Renal cortex interstitium (tissue), 11 donors: ENCODE measurements around the gene CLDN9. TPM values are rescaled to one million over a fixed set of nuclear protein-coding genes. Genes with fewer than 3 reads are reported as not detected.
"Not testable (repeated sequence)": the region's sequence is repeated elsewhere in the genome, so short reads cannot be mapped to it uniquely, and the experiment has no call there.

Source experiments
- DNase-seq, 11 donors: peaks; one replicate each; pipeline ENCODE4 v3.0.0-alpha.2; 2013; ENCODE audit warnings: low read depth in 9 of 11, low spot score in 4 of 11; ENCODE audit errors: extremely low read depth in 1 of 11
- polyA plus RNA-seq, 3 donors: library from polyadenylated mRNA; unstranded; fragments of 120-200 nt; gene quantifications; one replicate each; pipeline ENCODE4 v1.2.1, GENCODE V29; 2013; ENCODE audit not compliant: insufficient read length in 3 of 3

The CLDN9 gene
- polyA plus RNA-seq, 3 donors = 1.7 to 3.2 (median 2.5) TPM

- DNase-seq = no peak
These were observed 26.2 kb downstream of the CLDN9 start for GRCh38 chr16:3038896-3039295.

- no peak for DNase-seq
These were observed 29.7 kb downstream of the CLDN9 start for GRCh38 chr16:3042376-3042775.

DNA sequence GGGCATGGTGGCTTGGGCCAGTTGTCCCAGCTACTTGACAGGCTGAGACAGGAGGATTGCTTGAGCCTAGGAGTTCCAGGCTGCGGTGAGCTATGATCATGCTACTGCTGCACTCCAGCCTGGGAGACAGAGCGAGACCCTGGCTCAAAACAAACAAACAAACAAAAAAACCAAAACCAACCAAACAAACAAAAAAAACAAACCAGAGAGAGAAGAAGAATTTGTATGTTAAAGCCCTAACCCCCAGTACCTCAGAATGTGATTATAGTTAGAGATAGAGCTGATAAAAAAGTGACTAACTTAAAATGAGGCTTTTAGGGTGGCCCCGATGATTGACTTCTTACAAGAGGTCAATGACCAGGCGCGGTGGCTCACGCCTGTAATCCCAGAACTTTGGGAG is 32.0 kb downstream of the CLDN9 start:
- no peak for DNase-seq

GRCh38 chr16:3045758-3046640 is 33.3 kb downstream of the CLDN9 start, which contains the start of gene MMP25:
Gene MMP25, plus strand, starts transcription at chr16:3046561. Its CDS starts 357 bp downstream, at chr16:3046918.
- no peak for DNase-seq

DNA sequence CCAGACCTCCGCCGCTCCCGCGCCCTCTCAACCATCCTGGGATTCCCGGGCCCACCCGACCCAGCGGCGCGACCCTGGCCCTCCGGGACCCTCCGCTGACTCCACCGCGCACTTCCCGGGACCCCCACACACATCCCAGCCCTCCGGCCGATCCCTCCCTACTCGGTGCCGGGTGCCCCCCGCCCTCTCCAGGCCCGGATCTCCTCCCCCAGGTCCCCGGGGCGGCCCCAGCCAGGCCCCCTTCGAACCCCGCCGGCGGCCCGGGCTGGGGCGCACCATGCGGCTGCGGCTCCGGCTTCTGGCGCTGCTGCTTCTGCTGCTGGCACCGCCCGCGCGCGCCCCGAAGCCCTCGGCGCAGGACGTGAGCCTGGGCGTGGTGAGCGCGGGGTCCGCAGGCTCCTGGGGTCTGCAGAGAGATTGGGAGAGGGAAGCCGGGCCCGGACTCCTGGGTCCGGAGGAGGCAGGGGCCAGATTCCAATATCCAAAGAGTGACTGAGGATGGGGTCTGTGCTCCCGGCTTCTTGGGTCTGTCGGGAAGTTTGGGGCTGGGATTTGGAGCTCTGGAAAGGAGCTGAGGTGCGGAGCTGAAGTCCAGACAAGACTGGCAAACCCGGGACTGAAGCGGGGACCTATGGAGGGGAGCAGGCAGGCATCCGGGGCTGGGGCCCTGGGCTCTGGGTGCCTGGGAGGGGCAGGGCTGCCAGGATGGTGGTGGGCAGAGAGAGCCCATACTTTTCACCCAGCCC is 34.1 kb downstream of the CLDN9 start:
- no peak for DNase-seq

- DNase-seq = no peak
These were observed 34.6 kb downstream of the CLDN9 start for GRCh38 chr16:3047387-3047720.

- DNase-seq = no peak
These were observed 37.3 kb downstream of the CLDN9 start for GRCh38 chr16:3049921-3050481.

DNA sequence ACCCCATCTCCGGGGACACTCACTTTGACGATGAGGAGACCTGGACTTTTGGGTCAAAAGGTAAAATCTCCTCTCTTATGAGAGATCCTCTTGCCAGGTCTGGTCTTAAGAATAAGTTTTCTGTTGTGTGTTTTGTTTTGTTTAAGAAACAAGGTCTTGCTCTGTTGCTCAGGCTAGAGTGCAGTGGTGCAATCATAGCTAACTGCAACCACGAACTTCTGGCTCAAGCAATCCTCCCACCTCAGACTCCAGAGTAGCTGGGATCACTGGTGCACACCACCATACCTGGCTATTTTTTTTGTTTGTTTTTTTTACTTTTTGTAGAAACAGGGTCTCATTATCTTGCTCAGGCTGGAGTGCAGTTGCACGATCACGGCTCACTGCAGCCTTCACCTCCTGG is 37.8 kb downstream of the CLDN9 start:
- no peak for DNase-seq

DNA sequence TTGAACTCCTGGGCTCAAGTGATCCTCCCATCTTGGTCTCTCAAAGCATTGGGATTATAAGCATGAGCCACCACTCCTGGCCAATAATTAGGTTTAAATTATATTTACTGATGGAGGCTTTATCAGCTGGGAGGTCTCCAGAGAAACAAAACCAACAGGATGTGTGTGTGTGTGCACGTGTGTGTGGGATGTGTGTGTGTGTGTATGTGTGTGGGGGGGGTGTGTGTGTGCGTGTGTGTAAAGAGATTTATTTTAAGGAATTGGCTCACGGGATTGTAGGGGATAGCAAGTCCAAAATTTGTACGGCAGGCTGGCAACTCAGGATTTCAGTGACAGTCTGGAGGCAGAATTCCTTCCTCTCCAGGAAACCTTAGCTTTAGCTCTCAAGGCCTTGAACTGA is 38.3 kb downstream of the CLDN9 start:
- no peak for DNase-seq

GRCh38 chr16:3051494-3051893 is 38.8 kb downstream of the CLDN9 start:
- no peak for DNase-seq

- DNase-seq = not testable (repeated sequence)
These were observed 40.0 kb downstream of the CLDN9 start for GRCh38 chr16:3052571-3053329.

DNA sequence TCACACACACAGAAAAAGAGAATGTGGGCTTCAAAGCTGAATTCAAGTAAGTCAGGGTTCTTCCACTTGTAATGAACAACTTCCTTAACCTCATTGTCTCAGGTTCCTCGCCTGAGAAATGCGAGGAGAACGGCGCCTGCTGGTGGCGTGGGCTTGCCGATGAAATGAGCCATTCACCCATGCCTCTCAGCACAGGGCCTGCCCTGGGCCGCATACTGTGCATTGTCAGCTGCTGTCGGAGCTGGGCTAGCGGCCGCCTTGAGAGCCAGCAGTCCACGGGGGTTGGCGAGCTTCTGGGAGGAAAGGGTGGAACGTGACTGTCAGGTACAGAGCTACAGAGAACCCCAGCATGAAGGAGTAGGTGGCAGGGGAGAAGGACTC is 40.6 kb downstream of the CLDN9 start:
- not testable (repeated sequence) for DNase-seq

- no peak for DNase-seq
These were observed 42.4 kb downstream of the CLDN9 start for GRCh38 chr16:3054965-3055733.

DNA sequence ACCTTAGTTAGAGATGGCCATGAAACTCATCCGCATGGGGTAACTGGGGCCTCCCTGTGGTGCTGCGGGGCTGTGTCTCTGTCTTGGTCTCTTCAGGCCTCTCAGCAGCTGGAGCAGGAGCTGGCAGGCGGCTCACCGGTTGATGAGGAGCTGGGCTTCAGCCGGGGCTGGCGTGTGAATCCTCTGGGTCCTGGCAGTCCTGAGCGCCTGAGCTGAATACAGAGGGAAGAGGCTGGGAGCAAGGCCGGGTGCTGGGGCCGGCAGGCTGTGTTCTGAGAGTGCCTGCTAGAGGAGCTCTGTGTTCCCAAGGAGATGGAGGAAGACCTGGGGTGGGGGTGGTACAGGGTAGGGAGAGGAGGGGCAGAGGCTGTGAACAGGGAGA is 43.0 kb downstream of the CLDN9 start:
- DNase-seq = not testable (repeated sequence)

DNA sequence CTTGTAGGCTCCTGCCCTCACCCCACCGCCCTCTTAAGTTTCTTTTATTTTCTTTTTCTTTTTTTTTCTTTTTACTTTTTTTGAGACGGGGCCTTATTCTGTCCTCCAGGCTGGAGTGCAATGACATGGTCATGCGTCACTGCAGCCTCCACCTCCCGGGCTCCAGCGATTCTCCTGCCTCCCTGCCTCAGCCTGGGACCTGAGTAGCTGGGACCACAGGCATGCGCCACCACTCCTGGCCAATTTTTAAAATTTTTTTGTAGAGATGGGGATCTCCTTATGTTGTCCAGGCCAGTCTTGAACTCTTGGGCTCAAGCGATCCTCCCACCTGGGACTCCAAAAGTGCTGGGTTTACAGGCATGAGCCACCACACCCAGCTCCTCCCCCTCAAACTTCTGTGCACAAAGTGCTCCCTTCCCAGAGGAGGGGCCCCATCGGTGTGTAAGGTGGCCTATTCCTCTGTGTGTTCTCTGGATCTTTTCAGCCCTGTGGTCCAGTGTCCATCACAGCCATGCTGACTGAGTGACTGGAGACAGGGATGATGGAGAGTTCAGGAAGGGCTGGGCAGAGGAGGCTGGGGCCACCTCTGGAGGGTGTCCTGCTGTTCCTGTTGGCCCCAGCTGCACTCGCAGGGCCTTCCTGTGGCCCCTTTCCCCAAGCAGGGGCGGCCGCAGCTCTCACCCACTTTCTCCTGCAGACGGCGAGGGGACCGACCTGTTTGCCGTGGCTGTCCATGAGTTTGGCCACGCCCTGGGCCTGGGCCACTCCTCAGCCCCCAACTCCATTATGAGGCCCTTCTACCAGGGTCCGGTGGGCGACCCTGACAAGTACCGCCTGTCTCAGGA is 43.8 kb downstream of the CLDN9 start:
- no peak for DNase-seq

DNA sequence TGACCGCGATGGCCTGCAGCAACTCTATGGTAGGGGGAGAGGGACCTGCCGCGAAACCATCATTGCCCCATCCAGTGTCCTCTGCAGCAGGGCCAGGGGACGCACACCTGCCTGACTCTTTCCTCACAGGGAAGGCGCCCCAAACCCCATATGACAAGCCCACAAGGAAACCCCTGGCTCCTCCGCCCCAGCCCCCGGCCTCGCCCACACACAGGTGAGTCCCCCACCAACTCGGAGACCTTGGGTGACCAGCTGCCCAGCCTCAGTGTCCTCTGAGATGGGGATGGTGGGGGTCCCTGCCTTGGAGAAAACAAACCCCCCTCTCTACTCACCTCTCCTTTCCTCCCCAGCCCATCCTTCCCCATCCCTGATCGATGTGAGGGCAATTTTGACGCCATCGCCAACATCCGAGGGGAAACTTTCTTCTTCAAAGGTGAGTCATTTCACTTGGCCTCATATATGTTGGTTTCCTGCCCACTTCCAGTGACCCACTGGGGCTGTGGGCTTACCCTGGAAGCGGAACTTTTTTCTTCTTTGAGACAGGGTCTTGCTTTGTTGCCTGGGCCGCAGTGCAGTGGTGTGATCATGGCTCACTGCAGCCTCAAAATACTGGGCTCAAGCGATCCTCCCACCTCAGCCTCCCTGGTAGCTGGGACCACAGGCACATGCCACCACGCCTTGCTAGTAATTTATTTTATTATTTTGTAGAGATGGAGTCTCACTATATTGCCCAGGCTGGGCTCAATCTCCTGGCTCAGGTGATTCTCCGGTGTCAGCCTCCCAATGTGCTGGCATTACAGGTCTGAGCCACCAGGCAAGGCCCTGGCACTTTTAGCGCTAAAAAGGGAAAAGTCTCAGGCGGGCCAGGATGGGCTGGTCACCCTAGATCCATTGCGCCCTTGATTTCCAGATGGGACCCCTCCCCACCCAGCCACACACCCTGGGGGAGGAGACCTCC is 44.7 kb downstream of the CLDN9 start:
- no peak for DNase-seq
